ENCODE measurements around the gene IL3RA.

- TF ChIP-seq EZH2 (IDR thresholded peaks at IDR 0.05; ENCODE audit: low read depth, low read length, severe bottlenecking): no peak
- no peak for TF ChIP-seq ZNF274 (IDR thresholded peaks at IDR 0.05; ENCODE audit: borderline replicate concordance, extremely low read depth, low read length)
- TF ChIP-seq, protein P1, sequence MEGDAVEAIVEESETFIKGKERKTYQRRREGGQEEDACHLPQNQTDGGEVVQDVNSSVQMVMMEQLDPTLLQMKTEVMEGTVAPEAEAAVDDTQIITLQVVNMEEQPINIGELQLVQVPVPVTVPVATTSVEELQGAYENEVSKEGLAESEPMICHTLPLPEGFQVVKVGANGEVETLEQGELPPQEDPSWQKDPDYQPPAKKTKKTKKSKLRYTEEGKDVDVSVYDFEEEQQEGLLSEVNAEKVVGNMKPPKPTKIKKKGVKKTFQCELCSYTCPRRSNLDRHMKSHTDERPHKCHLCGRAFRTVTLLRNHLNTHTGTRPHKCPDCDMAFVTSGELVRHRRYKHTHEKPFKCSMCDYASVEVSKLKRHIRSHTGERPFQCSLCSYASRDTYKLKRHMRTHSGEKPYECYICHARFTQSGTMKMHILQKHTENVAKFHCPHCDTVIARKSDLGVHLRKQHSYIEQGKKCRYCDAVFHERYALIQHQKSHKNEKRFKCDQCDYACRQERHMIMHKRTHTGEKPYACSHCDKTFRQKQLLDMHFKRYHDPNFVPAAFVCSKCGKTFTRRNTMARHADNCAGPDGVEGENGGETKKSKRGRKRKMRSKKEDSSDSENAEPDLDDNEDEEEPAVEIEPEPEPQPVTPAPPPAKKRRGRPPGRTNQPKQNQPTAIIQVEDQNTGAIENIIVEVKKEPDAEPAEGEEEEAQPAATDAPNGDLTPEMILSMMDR (IDR thresholded peaks at IDR 0.05; ENCODE audit: control extremely low read depth in 1 of 3, insufficient read depth in 1 of 3, low read depth in 1 of 3, low read length in 3 of 3): no peak
- TF ChIP-seq POLR2A (IDR thresholded peaks at IDR 0.05; ENCODE audit: control extremely low read depth in 1 of 2, low read depth in 2 of 2, low read length in 2 of 2): no peak
- TF ChIP-seq RFX5 (IDR thresholded peaks at IDR 0.05; ENCODE audit: borderline replicate concordance, low read depth, low read length): no peak
- TF ChIP-seq JUN (IDR thresholded peaks at IDR 0.05; ENCODE audit: low read depth, low read length): no peak
These were observed 24.7 kb downstream of the IL3RA start for GRCh38 chrX:1361275-1361674.

Measured in H1 (cell line).